Measurements from ENCODE around the gene ADCYAP1R1. TPM values are rescaled to one million over a fixed set of nuclear protein-coding genes. Genes with fewer than 3 reads are reported as not detected.

The ADCYAP1R1 gene
- 1 to 10 TPM in 2 of 4 donors, under 1 TPM in 2; under 0.01 to 2.7 (median 1.0) TPM for total RNA-seq

GRCh38 chr7:31051598-31052486, at the start of gene ADCYAP1R1:
ADCYAP1R1 (plus strand) TSS chr7:31052308; CDS start chr7:31063265, 10,957 bp downstream.
- Histone ChIP-seq H3K27me3 (peaks cover 0 to 43% of the 10 kb centered on the region in 2 donors), H3K9me3 (no peaks in the 10 kb centered on the region), H3K4me3 (peak within 1 kb of the TSS in 3 of 4 donors; percentile 18 to 51 (median 23)), H3K4me1 (peaks cover 0 to 14% (median 0%) of the 10 kb centered on the region in 4 donors), H3K36me3 (no peaks in the 10 kb centered on the region), H3K27ac (no peak within 1 kb of the TSS)
- no peak for DNase-seq (ENCODE audit: low spot score in 2 of 2)
- 9 to 16% methylated on average over 13 to 21 of the region's 56 CpGs for WGBS, 2 donors
- TF ChIP-seq CTCF (IDR thresholded peaks at IDR 0.05) (no peak), EP300 (IDR thresholded peaks at IDR 0.05) (no peak), POLR2A (IDR thresholded peaks at IDR 0.05) (no peak)

GRCh38 chr7:31003097-31003496, 49.0 kb upstream of the ADCYAP1R1 start:
- WGBS, 2 donors = 86 to 88% methylated on average over 2 of the region's 2 CpGs
- DNase-seq (ENCODE audit: low spot score in 2 of 2) = no peak

DNA sequence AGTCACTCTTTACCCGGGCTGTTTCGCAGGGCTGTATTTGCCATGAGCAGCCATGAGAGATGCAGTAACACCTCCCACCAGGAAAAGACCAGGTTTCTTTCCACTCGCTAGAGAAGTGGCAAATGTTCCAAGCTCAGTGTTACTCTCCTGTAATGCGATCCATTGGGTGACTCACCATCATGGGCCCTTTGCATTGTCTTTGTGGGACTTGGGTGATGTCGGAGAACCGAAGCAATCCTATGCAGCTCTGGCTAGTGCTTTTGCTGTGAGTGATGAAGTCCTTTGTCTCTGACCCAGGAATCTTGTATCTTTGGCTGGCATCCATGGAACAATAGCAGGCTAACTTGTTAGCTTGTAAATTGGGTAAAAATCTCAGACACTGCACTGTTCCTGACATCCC, 48.4 kb upstream of the ADCYAP1R1 start:
- DNase-seq (ENCODE audit: low spot score in 2 of 2) = no peak
- TF ChIP-seq CTCF (IDR thresholded peaks at IDR 0.05) = no peak
- no peak for TF ChIP-seq POLR2A (IDR thresholded peaks at IDR 0.05)
- no peak for TF ChIP-seq EP300 (IDR thresholded peaks at IDR 0.05)
- no peaks in the 10 kb centered on the region for H3K27me3 ChIP-seq
- H3K27ac ChIP-seq = no peak overlapping the region
- peaks cover 0 to 10% (median 0%) of the 10 kb centered on the region in 4 donors for H3K9me3 ChIP-seq
- WGBS, 2 donors = 95 to 97% methylated on average over 4 to 6 of the region's 6 CpGs
- no peak overlapping the region for H3K4me3 ChIP-seq
- no peaks in the 10 kb centered on the region for H3K36me3 ChIP-seq
- peaks cover 0 to 5% (median 0%) of the 10 kb centered on the region in 4 donors for H3K4me1 ChIP-seq

More at GRCh38 chr7:31003097-31003496, 49.0 kb upstream of the ADCYAP1R1 start:
- H3K27me3 ChIP-seq = no peaks in the 10 kb centered on the region
- peaks cover 0 to 5% (median 0%) of the 10 kb centered on the region in 4 donors for H3K4me1 ChIP-seq
- no peaks in the 10 kb centered on the region for H3K36me3 ChIP-seq
- no peak overlapping the region for H3K4me3 ChIP-seq
- H3K9me3 ChIP-seq = peaks cover 0 to 10% (median 0%) of the 10 kb centered on the region in 4 donors
- TF ChIP-seq POLR2A (IDR thresholded peaks at IDR 0.05) (no peak), EP300 (IDR thresholded peaks at IDR 0.05) (no peak), CTCF (IDR thresholded peaks at IDR 0.05) (no peak)
- H3K27ac ChIP-seq = no peak overlapping the region

- Histone ChIP-seq H3K9me3 (peaks cover 0 to 10% (median 0%) of the 10 kb centered on the region in 4 donors), H3K4me1 (peaks cover 0 to 5% (median 0%) of the 10 kb centered on the region in 4 donors), H3K27me3 (no peaks in the 10 kb centered on the region), H3K36me3 (no peaks in the 10 kb centered on the region), H3K4me3 (no peak overlapping the region), H3K27ac (no peak overlapping the region)
- 68 to 71% methylated on average over 1 of the region's 1 CpG for WGBS, 2 donors
- DNase-seq (ENCODE audit: low spot score in 2 of 2) = no peak
- TF ChIP-seq POLR2A (IDR thresholded peaks at IDR 0.05) (no peak), EP300 (IDR thresholded peaks at IDR 0.05) (no peak), CTCF (IDR thresholded peaks at IDR 0.05) (no peak)
These were observed 47.7 kb upstream of the ADCYAP1R1 start for GRCh38 chr7:31004393-31004792.

DNA sequence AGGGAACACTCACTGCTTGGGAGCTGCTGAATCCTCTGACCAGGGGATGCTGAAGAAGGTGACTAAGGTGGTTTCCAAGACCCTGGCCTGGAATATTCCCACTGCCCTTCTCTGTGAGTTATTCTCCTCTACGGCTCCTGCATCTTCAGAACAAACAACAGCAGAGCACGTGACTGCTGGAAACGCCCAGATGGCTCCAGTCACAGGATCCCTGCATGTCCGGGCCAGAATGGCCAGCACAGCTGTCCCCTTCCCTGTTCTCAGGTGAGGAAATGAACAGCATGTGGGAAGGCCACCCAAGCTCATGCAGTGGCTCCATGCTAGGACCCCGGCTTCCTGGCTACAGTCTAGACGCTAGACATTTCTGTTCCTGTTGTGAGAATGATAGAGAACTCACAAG, 45.3 kb upstream of the ADCYAP1R1 start:
- DNase-seq (ENCODE audit: low spot score in 2 of 2) = no peak
- Histone ChIP-seq H3K27me3 (no peaks in the 10 kb centered on the region), H3K4me3 (no peak overlapping the region), H3K27ac (no peak overlapping the region), H3K9me3 (peaks cover 0 to 20% (median 0%) of the 10 kb centered on the region in 4 donors), H3K4me1 (no peaks in the 10 kb centered on the region), H3K36me3 (no peaks in the 10 kb centered on the region)
- no peak for TF ChIP-seq CTCF (IDR thresholded peaks at IDR 0.05)
- no peak for TF ChIP-seq POLR2A (IDR thresholded peaks at IDR 0.05)
- no peak for TF ChIP-seq EP300 (IDR thresholded peaks at IDR 0.05)
- 69 to 85% methylated on average over 6 of the region's 6 CpGs for WGBS, 2 donors

Measured in tibial nerve (tissue), 4 donors.